H1 (cell line): ENCODE measurements around the gene ACADM. TPM values are rescaled to one million over a fixed set of nuclear protein-coding genes. Genes with fewer than 3 reads are reported as not detected.

Experiments used
- CTCF ChIA-PET: fragments of 300-600 bp; sonication (Branson Sonifier 250); formaldehyde crosslinking; loops from one replicate; lab custom pipeline; 2021; ENCODE audit not compliant: partially characterized antibody; lab: Charles Lee
- POLR2A ChIA-PET: fragments of 300-600 bp; sonication (Branson Sonifier 250); formaldehyde crosslinking; loops from one replicate; lab custom pipeline; 2021; ENCODE audit warnings: inconsistent platforms; ENCODE audit not compliant: partially characterized antibody; lab: Charles Lee
- DNase-seq, 2 experiments: peaks; one replicate each; pipeline versions ENCODE4 v3.0.0 to v3.0.0-alpha.2; 2010 to 2022; ENCODE audit warnings: low spot score in 2 of 2, low read depth in 1 of 2, mixed read lengths in 1 of 2
- FAIRE-seq: peaks from 2 replicates; lab custom pipeline; 2011; peaks lifted over from hg19 to GRCh38; lab: Jason Lieb, UNC
- H2AFZ ChIP-seq: 2 replicates; pipeline ENCODE4 v1.8.1; 2012; ENCODE audit warnings: low read length, inconsistent platforms
- H2AK5ac ChIP-seq: 2 replicates; pipeline ENCODE4 v1.6.1; 2013; ENCODE audit warnings: low read depth, low read length
- H2BK120ac ChIP-seq: replicated peaks from 2 replicates; pipeline ENCODE3; 2013; ENCODE audit warnings: low read depth, low read length, inconsistent platforms
- H2BK12ac ChIP-seq: 2 replicates; pipeline ENCODE4 v1.6.1; 2013; ENCODE audit warnings: low read depth, low read length
- H2BK15ac ChIP-seq: 2 replicates; pipeline ENCODE4 v1.6.1; 2013; ENCODE audit warnings: low read length
- H2BK20ac ChIP-seq: 2 replicates; pipeline ENCODE4 v1.6.1; 2013; ENCODE audit warnings: low read length
- H2BK5ac ChIP-seq: 2 replicates; pipeline ENCODE4 v1.6.1; 2013; ENCODE audit warnings: low read depth, low read length
- H3K14ac ChIP-seq: 2 replicates; pipeline ENCODE4 v1.6.1; 2013; ENCODE audit warnings: inconsistent platforms; ENCODE audit not compliant: insufficient read length
- H3K18ac ChIP-seq: 2 replicates; pipeline ENCODE4 v1.6.1; 2013; ENCODE audit warnings: low read length; ENCODE audit errors: extremely low read depth
- H3K23ac ChIP-seq: 2 replicates; pipeline ENCODE4 v1.6.1; 2013; ENCODE audit warnings: inconsistent platforms; ENCODE audit not compliant: insufficient read length
- H3K23me2 ChIP-seq: 2 replicates; pipeline ENCODE4 v1.6.1; 2013; ENCODE audit warnings: low read depth, low read length
- H3K27ac ChIP-seq: 2 replicates; pipeline ENCODE4 v1.6.1; 2011; ENCODE audit warnings: low read depth, low read length, inconsistent platforms
- H3K27me3 ChIP-seq, 4 experiments: replicated peaks in 1 of 4; 1 replicate in 1 of 4; 2 replicates in 3 of 4; pipeline versions ENCODE4 v1.6.1 to v1.8.1; 2011 to 2013; ENCODE audit warnings: low read length in 3 of 4, mild to moderate bottlenecking in 3 of 4, inconsistent platforms in 2 of 4, mixed read lengths in 2 of 4, moderate library complexity in 1 of 4; ENCODE audit not compliant: control insufficient read depth in 3 of 4, insufficient read depth in 3 of 4; ENCODE audit errors: extremely low read depth in 1 of 4
- H3K36me3 ChIP-seq, 4 experiments: 2 replicates each; pipeline versions ENCODE4 v1.6.1 to v1.8.1; 2011 to 2013; ENCODE audit warnings: mild to moderate bottlenecking in 4 of 4, low read length in 3 of 4, moderate library complexity in 2 of 4, control low read depth in 1 of 4, inconsistent platforms in 1 of 4; ENCODE audit not compliant: insufficient read depth in 4 of 4, control insufficient read depth in 2 of 4
- H3K4ac ChIP-seq: replicated peaks from 2 replicates; pipeline ENCODE3; 2013; ENCODE audit warnings: low read length, low read depth, mixed read lengths, inconsistent platforms; ENCODE audit not compliant: insufficient read length
- H3K4me1 ChIP-seq, 4 experiments: replicated peaks in 1 of 4; 1 replicate in 1 of 4; 2 replicates in 3 of 4; pipeline versions ENCODE4 v1.6.1 to v1.8.1; 2011 to 2013; ENCODE audit warnings: low read length in 3 of 4, inconsistent platforms in 2 of 4, mixed read lengths in 1 of 4; ENCODE audit not compliant: insufficient read depth in 4 of 4, control insufficient read depth in 3 of 4
- H3K4me2 ChIP-seq, 2 experiments: 2 replicates each; pipeline versions ENCODE4 v1.6.1 to v1.8.1; 2011 to 2013; ENCODE audit warnings: low read depth in 2 of 2, low read length in 2 of 2, control low read depth in 1 of 2, inconsistent platforms in 1 of 2, mild to moderate bottlenecking in 1 of 2; ENCODE audit not compliant: insufficient read depth in 1 of 2
- H3K4me3 ChIP-seq, 4 experiments: fragments of 200-600, 300-600 bp in 1 of 4; sonication (generic), shearing (Covaris generic), sonication (Bioruptor Twin) in 1 of 4; 2 replicates each; pipeline versions ENCODE4 v1.5.1 to v1.8.1; 2011 to 2016; ENCODE audit warnings: low read length in 4 of 4, low read depth in 3 of 4, control low read depth in 2 of 4, inconsistent platforms in 2 of 4, mild to moderate bottlenecking in 2 of 4, mixed read lengths in 1 of 4, moderate library complexity in 1 of 4; ENCODE audit not compliant: insufficient read depth in 2 of 4; ENCODE audit errors: extremely low read depth in 1 of 4
- H3K56ac ChIP-seq: replicated peaks from 2 replicates; pipeline ENCODE3; 2013; ENCODE audit warnings: low read depth, mild to moderate bottlenecking, mixed read lengths, low read length, inconsistent platforms; ENCODE audit not compliant: insufficient read length
- H3K79me1 ChIP-seq: 2 replicates; pipeline ENCODE4 v1.6.1; 2013; ENCODE audit warnings: low read depth, low read length, control low read depth
- H3K79me2 ChIP-seq, 2 experiments: 2 replicates each; pipeline versions ENCODE4 v1.6.1 to v1.8.1; 2012 to 2013; ENCODE audit warnings: low read length in 2 of 2, mild to moderate bottlenecking in 2 of 2, inconsistent platforms in 1 of 2; ENCODE audit not compliant: insufficient read depth in 2 of 2, control insufficient read depth in 1 of 2
- H3K9ac ChIP-seq, 4 experiments: replicated peaks in 1 of 4; 1 replicate in 1 of 4; 2 replicates in 3 of 4; pipeline versions ENCODE4 v1.6.1 to v1.8.1; 2011 to 2013; ENCODE audit warnings: low read depth in 3 of 4, low read length in 3 of 4, control low read depth in 2 of 4, mild to moderate bottlenecking in 2 of 4, moderate library complexity in 2 of 4, inconsistent platforms in 1 of 4; ENCODE audit errors: extremely low read depth in 1 of 4
- H3K9me3 ChIP-seq, 2 experiments: 2 replicates each; pipeline versions ENCODE4 v1.6.1 to v1.8.1; 2012 to 2013; ENCODE audit warnings: mild to moderate bottlenecking in 2 of 2, moderate library complexity in 2 of 2, control low read depth in 1 of 2, inconsistent platforms in 1 of 2, low read depth in 1 of 2, low read length in 1 of 2, mixed read lengths in 1 of 2; ENCODE audit not compliant: insufficient read depth in 2 of 2
- H4K20me1 ChIP-seq, 2 experiments: replicated peaks in 1 of 2; 2 replicates each; pipeline versions ENCODE3 to v1.8.1; 2011 to 2013; ENCODE audit warnings: inconsistent platforms in 2 of 2, low read length in 2 of 2, mild to moderate bottlenecking in 1 of 2; ENCODE audit not compliant: insufficient read depth in 2 of 2, control insufficient read depth in 1 of 2
- H4K5ac ChIP-seq: 2 replicates; pipeline ENCODE4 v1.6.1; 2013; ENCODE audit warnings: low read length, low read depth, mixed read lengths, inconsistent platforms; ENCODE audit not compliant: insufficient read length
- H4K8ac ChIP-seq: 2 replicates; pipeline ENCODE4 v1.8.0; 2013; ENCODE audit warnings: mild to moderate bottlenecking, moderate library complexity, low read length, inconsistent platforms; ENCODE audit not compliant: insufficient read depth; ENCODE audit errors: extremely low read depth
- H4K91ac ChIP-seq: replicated peaks from 2 replicates; pipeline ENCODE3; 2013; ENCODE audit warnings: low read length, mixed read lengths, inconsistent platforms; ENCODE audit not compliant: insufficient read length
- CREB1 ChIP-seq: IDR thresholded peaks from 2 replicates; pipeline ENCODE4 v1.6.1; 2012; ENCODE audit warnings: inconsistent platforms
- EGR1 ChIP-seq: IDR thresholded peaks from 2 replicates; pipeline ENCODE4 v1.6.1; 2011; ENCODE audit warnings: low read depth, low read length, borderline replicate concordance
- FOSL1 ChIP-seq: IDR thresholded peaks from 2 replicates; pipeline ENCODE4 v1.6.1; 2011; ENCODE audit warnings: mild to moderate bottlenecking, low read depth, low read length, moderate library complexity; ENCODE audit not compliant: insufficient read depth
- GABPA ChIP-seq: IDR thresholded peaks from 2 replicates; pipeline ENCODE4 v1.6.1; 2011; ENCODE audit warnings: mild to moderate bottlenecking, low read length, moderate library complexity, borderline replicate concordance; ENCODE audit not compliant: insufficient read depth
- KDM1A ChIP-seq: fragments of 200-600, 300-600 bp; sonication (generic); IDR thresholded peaks from 2 replicates; pipeline ENCODE4 v1.7.1; 2016; ENCODE audit warnings: mild to moderate bottlenecking, low read length, borderline replicate concordance
- PHF8 ChIP-seq: fragments of 200-600 bp; sonication (generic); conservative IDR thresholded peaks from 2 replicates; pipeline ENCODE4 v1.7.1; 2012; ENCODE audit warnings: low read depth, mild to moderate bottlenecking, inconsistent platforms, low read length, moderate library complexity
- polyA plus RNA-seq, 7 experiments: library from polyadenylated mRNA; depleted of rRNA in 3 of 7; stranded (reverse) in 5 of 7; unstranded in 2 of 7; fragments of >200 nt in 5 of 7; fragments of 200-250 nt in 2 of 7; gene quantifications; 1 replicate in 5 of 7; 2 replicates in 1 of 7; 4 replicates in 1 of 7; pipeline versions ENCODE4 v1.2.1 to v1.2.3, GENCODE V29; 2011 to 2013; ENCODE audit warnings: missing spikeins in 2 of 7, mixed read lengths in 2 of 7
- total RNA-seq: library from RNA; stranded (reverse); fragmentation: NEBNext Ultra II Directional; extraction: Animal tissue kit (Norgen Biotek cat#: 25700); gene quantifications from 2 replicates; pipeline ENCODE4 v1.2.1, GENCODE V29; 2021

ACADM gene
- total and polyA plus RNA-seq, 2 of the 8 experiments (the other 6 are each of a cell fraction or from before 2014, with no cell fraction given) = 14.3 to 40.0 TPM

DNA sequence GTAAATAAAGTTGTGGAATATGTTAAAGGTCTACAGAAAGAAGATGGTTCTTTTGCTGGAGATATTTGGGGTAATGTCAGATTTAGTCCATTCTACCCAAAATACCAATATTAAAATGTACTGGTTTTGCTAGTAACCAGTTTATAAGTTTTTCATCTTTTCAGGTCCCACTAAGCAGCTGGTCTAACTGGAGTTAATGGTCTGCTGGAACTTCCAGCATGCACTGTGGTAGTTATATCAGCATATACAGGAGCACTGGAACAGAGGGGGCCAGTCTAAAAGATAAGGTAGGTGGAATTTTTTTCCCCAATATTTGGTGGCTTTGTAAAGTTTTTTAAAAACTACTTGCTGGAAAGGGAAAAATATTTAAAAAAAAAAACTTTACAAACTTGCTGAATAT lies 65.5 kb downstream of the ACADM start:
- DNase-seq (no peak), FAIRE-seq (no peak)
- peaks cover 14 to 79% (median 58%) of the 10 kb centered on the region in 4 experiments for H3K36me3 ChIP-seq
- no peak overlapping the region for H2AFZ ChIP-seq
- H3K9me3 ChIP-seq = no peaks in the 10 kb centered on the region
- H2BK5ac ChIP-seq = no peak overlapping the region
- H2BK12ac ChIP-seq = no peak overlapping the region
- H3K79me2 ChIP-seq = peaks cover 20 to 64% of the 10 kb centered on the region in 2 experiments
- ChIA-PET POLR2A (interaction anchor here (1.2 to 2.5 kb wide), 6 partner anchors 10 to 117 kb away, joined by 3 to 19 read pairs (median 4); no protein-coding TSS in a partner anchor), CTCF (interaction anchor here (1.1 to 1.5 kb wide), 2 partner anchors 176 to 524 kb away, joined by 3 to 4 read pairs; no protein-coding TSS in a partner anchor)
- H3K18ac ChIP-seq = no peak overlapping the region
- no peak overlapping the region for H3K27ac ChIP-seq
- H4K20me1 ChIP-seq = peaks cover 11 to 13% of the 10 kb centered on the region in 2 experiments
- peak overlapping the region; percentile 22 for H3K56ac ChIP-seq
- peak overlapping the region; percentile 88 to 90; a peak in 3 of 4 replicates for H3K4me2 ChIP-seq
- H3K23ac ChIP-seq = no peak overlapping the region
- H3K14ac ChIP-seq = no peak overlapping the region
- no peaks in the 10 kb centered on the region for H3K79me1 ChIP-seq
- no peak overlapping the region for H4K5ac ChIP-seq
- no peak overlapping the region for H4K91ac ChIP-seq
- H2BK15ac ChIP-seq = no peak overlapping the region
- peak overlapping the region in 1 of 4 experiments; percentile 95; a peak in 2 of 8 replicates for H3K4me3 ChIP-seq
- peaks cover 0 to 3% (median 2%) of the 10 kb centered on the region in 4 experiments; a peak in 2 of 7 replicates for H3K4me1 ChIP-seq
- H4K8ac ChIP-seq = no peak overlapping the region
- no peak overlapping the region for H3K9ac ChIP-seq
- no peak overlapping the region for H2BK120ac ChIP-seq
- no peaks in the 10 kb centered on the region for H3K27me3 ChIP-seq
- no peak overlapping the region for H3K4ac ChIP-seq
- no peak overlapping the region for H2BK20ac ChIP-seq
- H3K23me2 ChIP-seq = peaks cover 5% of the 10 kb centered on the region; the same call in 1 of the 2 replicates
- no peak overlapping the region for H2AK5ac ChIP-seq
- TF ChIP-seq KDM1A (no peak), CREB1 (no peak), FOSL1 (no peak), EGR1 (no peak), GABPA (no peak), PHF8 (no peak)
